ENCODE measurements around the gene SLC41A3.

DNA sequence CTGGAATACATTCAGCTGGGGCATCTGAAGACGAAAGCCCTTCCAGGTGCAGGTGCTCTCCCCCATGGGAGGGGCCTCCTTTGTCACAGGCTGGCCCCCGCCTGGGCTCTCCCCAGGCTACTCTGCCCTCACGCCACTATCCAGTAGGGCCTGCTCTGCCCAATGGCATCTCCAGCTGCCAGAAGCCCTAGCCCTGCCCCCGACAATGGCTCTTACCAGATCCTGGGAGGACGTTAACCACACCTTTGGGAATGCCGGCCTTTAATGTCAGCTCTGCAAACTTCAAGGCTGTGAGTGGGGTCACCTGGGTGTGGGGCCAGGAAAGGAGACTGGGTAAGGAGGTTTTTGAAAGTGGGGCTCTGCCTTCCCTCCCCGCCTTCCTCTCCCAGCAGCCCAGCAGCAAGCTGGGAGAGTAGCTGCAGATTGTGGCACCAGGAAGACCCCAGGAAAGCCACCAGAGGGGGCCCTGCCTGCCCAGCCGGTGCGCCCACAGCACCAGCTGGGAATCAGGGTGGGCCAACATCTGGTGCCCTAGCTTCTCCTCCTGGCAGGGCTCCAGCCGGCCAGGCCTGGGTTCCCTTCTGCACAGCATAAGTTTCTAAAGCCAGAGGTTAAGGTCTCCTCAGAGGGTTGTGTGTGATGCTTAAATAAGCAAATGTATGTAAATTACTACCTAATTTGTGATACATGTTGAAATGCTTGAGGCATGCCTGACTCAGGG, 40.4 kb upstream of the SLC41A3 start:
- TF ChIP-seq, protein P1, sequence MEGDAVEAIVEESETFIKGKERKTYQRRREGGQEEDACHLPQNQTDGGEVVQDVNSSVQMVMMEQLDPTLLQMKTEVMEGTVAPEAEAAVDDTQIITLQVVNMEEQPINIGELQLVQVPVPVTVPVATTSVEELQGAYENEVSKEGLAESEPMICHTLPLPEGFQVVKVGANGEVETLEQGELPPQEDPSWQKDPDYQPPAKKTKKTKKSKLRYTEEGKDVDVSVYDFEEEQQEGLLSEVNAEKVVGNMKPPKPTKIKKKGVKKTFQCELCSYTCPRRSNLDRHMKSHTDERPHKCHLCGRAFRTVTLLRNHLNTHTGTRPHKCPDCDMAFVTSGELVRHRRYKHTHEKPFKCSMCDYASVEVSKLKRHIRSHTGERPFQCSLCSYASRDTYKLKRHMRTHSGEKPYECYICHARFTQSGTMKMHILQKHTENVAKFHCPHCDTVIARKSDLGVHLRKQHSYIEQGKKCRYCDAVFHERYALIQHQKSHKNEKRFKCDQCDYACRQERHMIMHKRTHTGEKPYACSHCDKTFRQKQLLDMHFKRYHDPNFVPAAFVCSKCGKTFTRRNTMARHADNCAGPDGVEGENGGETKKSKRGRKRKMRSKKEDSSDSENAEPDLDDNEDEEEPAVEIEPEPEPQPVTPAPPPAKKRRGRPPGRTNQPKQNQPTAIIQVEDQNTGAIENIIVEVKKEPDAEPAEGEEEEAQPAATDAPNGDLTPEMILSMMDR (IDR thresholded peaks at IDR 0.05), result no peak
- TF ChIP-seq POLR2AphosphoS5 (IDR thresholded peaks at IDR 0.05) (no peak), EP300 (IDR thresholded peaks at IDR 0.05) (no peak), POLR2A (IDR thresholded peaks at IDR 0.05) (no peak)

All from suprapubic skin (tissue), 4 donors.